B cell (primary cell): Measurements from ENCODE around the gene FXYD3. TPM values are rescaled to one million over a fixed set of nuclear protein-coding genes. Genes with fewer than 3 reads are reported as not detected.
A peak's percentile ranks its signal among the peaks of the same experiment; 100 is the strongest.

Source experiments
- ATAC-seq: fragments of 200-7000 bp; cut with Tn5 transposase; one replicate; pipeline ENCODE4 v1.10.0; 2021; ENCODE audit warnings: low read depth, mild to moderate bottlenecking, moderate number of reproducible peaks, moderate library complexity
- CTCF ChIA-PET: fragments of 350-600 bp; sonication (Branson Sonifier 250); formaldehyde crosslinking; loops from one replicate; lab custom pipeline; 2021; ENCODE audit warnings: antibody characterized with exemption, inconsistent platforms; lab: Charles Lee
- POLR2A ChIA-PET: fragments of 350-600 bp; sonication (Branson Sonifier 250); formaldehyde crosslinking; loops from one replicate; lab custom pipeline; 2021; ENCODE audit warnings: antibody characterized with exemption; lab: Charles Lee
- DNase-seq: peaks from one replicate; pipeline ENCODE4 v3.0.0; 2013
- H2AFZ ChIP-seq: 2 replicates; pipeline ENCODE4 v1.6.1; 2012; ENCODE audit warnings: mild to moderate bottlenecking, low read depth, low read length; ENCODE audit not compliant: insufficient read depth, poor library complexity, severe bottlenecking
- H3K27ac ChIP-seq, 2 donors: 1 replicate in 1 of 2; 2 replicates in 1 of 2; pipeline ENCODE4 v1.5.1; 2012 to 2013; ENCODE audit warnings: low read length in 2 of 2, mild to moderate bottlenecking in 2 of 2, moderate library complexity in 1 of 2
- H3K27me3 ChIP-seq, 4 experiments: fragments of 200-600 bp in 1 of 4; sonication (generic) in 1 of 4; replicated peaks in 1 of 4; 1 replicate in 2 of 4; 2 replicates in 2 of 4; pipeline versions ENCODE4 v1.6.1 to v1.7.0; 2013 to 2016; ENCODE audit warnings: low read length in 3 of 4, mild to moderate bottlenecking in 2 of 4, mixed read lengths in 1 of 4, moderate library complexity in 1 of 4; ENCODE audit not compliant: insufficient read depth in 4 of 4, control insufficient read depth in 3 of 4; ENCODE audit errors: control extremely low read depth in 1 of 4
- H3K36me3 ChIP-seq, 2 experiments: replicated peaks in 1 of 2; 1 replicate in 1 of 2; 2 replicates in 1 of 2; pipeline versions ENCODE4 v1.6.1 to v1.7.1; 2013; ENCODE audit warnings: low read length in 1 of 2; ENCODE audit not compliant: insufficient read depth in 2 of 2, control insufficient read depth in 1 of 2; ENCODE audit errors: control extremely low read depth in 1 of 2, extremely low read depth in 1 of 2
- H3K4me1 ChIP-seq, 2 donors: fragments of 200-600 bp in 1 of 2; sonication (generic) in 1 of 2; 1 replicate in 1 of 2; 2 replicates in 1 of 2; pipeline versions ENCODE4 v1.5.1 to v1.6.1; 2013 to 2017; ENCODE audit warnings: low read length in 2 of 2; ENCODE audit not compliant: control insufficient read depth in 2 of 2, insufficient read depth in 2 of 2
- H3K4me2 ChIP-seq: replicated peaks from 2 replicates; pipeline ENCODE3; 2012; ENCODE audit warnings: mild to moderate bottlenecking, low read depth, low read length; ENCODE audit not compliant: poor library complexity, severe bottlenecking
- H3K4me3 ChIP-seq, 5 experiments: fragments of 200-600 bp in 1 of 5; sonication (generic) in 1 of 5; 1 replicate in 3 of 5; 2 replicates in 2 of 5; pipeline versions ENCODE4 v1.5.1 to v1.7.0; 2011 to 2016; ENCODE audit warnings: low read length in 4 of 5, mild to moderate bottlenecking in 4 of 5, low read depth in 2 of 5, control low read depth in 1 of 5, moderate library complexity in 1 of 5; ENCODE audit not compliant: insufficient read depth in 1 of 5; ENCODE audit errors: control extremely low read depth in 1 of 5, extremely low read depth in 1 of 5
- H3K79me2 ChIP-seq: fragments of 200-600 bp; sonication (generic); one replicate; pipeline ENCODE4 v1.6.0; 2016; ENCODE audit warnings: low read length; ENCODE audit not compliant: control insufficient read depth, insufficient read depth
- H3K9ac ChIP-seq: fragments of 200-600 bp; sonication (generic); 2 replicates; pipeline ENCODE4 v1.6.1; 2017; ENCODE audit warnings: mild to moderate bottlenecking, low read length, moderate library complexity
- H3K9me3 ChIP-seq, 3 donors: one replicate each; pipeline versions ENCODE4 v1.6.1 to v1.7.1; 2013; ENCODE audit warnings: low read length in 2 of 3; ENCODE audit not compliant: control insufficient read depth in 2 of 3, insufficient read depth in 1 of 3; ENCODE audit errors: control extremely low read depth in 1 of 3
- H4K20me1 ChIP-seq: 2 replicates; pipeline ENCODE4 v1.6.0; 2012; ENCODE audit warnings: mild to moderate bottlenecking, low read length; ENCODE audit not compliant: insufficient read depth, control insufficient read depth, poor library complexity, severe bottlenecking
- H3K27ac Mint-ChIP-seq: one replicate; pipeline ENCODE4 v1.8.0; 2021; ENCODE audit warnings: mixed read lengths
- H3K27me3 Mint-ChIP-seq: one replicate; pipeline ENCODE4 v1.8.0; 2021; ENCODE audit warnings: mixed read lengths
- H3K4me1 Mint-ChIP-seq: one replicate; pipeline ENCODE4 v1.8.0; 2021; ENCODE audit warnings: mixed read lengths
- H3K4me3 Mint-ChIP-seq: one replicate; pipeline ENCODE4 v1.8.0; 2021; ENCODE audit warnings: mixed read lengths
- H3K9me3 Mint-ChIP-seq: one replicate; pipeline ENCODE4 v1.8.0; 2022; ENCODE audit warnings: mixed read lengths; ENCODE audit not compliant: insufficient read depth
- CTCF ChIP-seq: fragments of 200-600 bp; IDR thresholded peaks from one replicate; pipeline ENCODE4 v1.8.0; 2022; ENCODE audit warnings: antibody characterized with exemption, mild to moderate bottlenecking
- EZH2 ChIP-seq: IDR thresholded peaks from 2 replicates; pipeline ENCODE4 v1.6.1; 2012; ENCODE audit warnings: borderline replicate concordance, low read depth, mild to moderate bottlenecking, moderate library complexity, low read length; ENCODE audit not compliant: insufficient read depth, poor library complexity, severe bottlenecking
- WGBS: methylation state at CpG from one replicate; pipeline ENCODE4 v1.1.5; 2013; ENCODE audit warnings: missing lambda C conversion rate; ENCODE audit not compliant: insufficient coverage; 5-methylcytosine and 5-hydroxymethylcytosine counted together
- intact Hi-C: fragments of 100-400 bp; cut with micrococcal nuclease; formaldehyde crosslinking; loops from one replicate; pipeline ENCODE4 v1.10.0; 2022
- polyA plus RNA-seq: library from polyadenylated mRNA; depleted of rRNA; stranded (reverse); fragments of >200 nt; gene quantifications from 2 replicates; pipeline ENCODE4 v1.2.3, GENCODE V29; 2012
- total RNA-seq, 2 donors: library from RNA; stranded (reverse); fragments of 120-200 nt in 1 of 2; gene quantifications; 1 replicate in 1 of 2; 2 replicates in 1 of 2; pipeline versions ENCODE4 v1.2.3 to v1.2.4, GENCODE V29; 2013 to 2022

The FXYD3 gene
- total and polyA plus RNA-seq, 2 donors (not counting 1 experiment from before 2014, with no cell fraction given), result not detected

GRCh38 chr19:35138305-35138892 is 22.8 kb downstream of the FXYD3 start, which contains the start of gene FXYD1:
Gene FXYD1 (plus strand): TSS chr19:35138824. CDS start chr19:35140080, 1,256 bp downstream.
- H3K4me3 Mint-ChIP-seq, result no peak within 1 kb of the TSS
- WGBS, result 100% methylated on average over 2 of the region's 18 CpGs
- H3K36me3 ChIP-seq, result no peaks in the 10 kb centered on the region
- POLR2A ChIA-PET, result no interaction called here
- intact Hi-C loops, result no loop called here
- CTCF ChIA-PET, result interaction anchor here (1.5 to 5.9 kb wide), 3 partner anchors 53 to 94 kb away, joined by 4 to 65 read pairs (median 8); no protein-coding TSS in a partner anchor
- no peak within 1 kb of the TSS for H3K9ac ChIP-seq
- no peaks in the 10 kb centered on the region for H4K20me1 ChIP-seq
- peaks cover 0 to 2% (median 0%) of the 10 kb centered on the region in 3 donors for H3K9me3 ChIP-seq
- peak within 1 kb of the TSS; percentile 12 for H3K27ac Mint-ChIP-seq
- H3K4me1 Mint-ChIP-seq, result peaks cover 42% of the 10 kb centered on the region
- H3K4me3 ChIP-seq, result no peak within 1 kb of the TSS
- peaks cover 14% of the 10 kb centered on the region for H3K27me3 Mint-ChIP-seq
- no peaks in the 10 kb centered on the region for H3K79me2 ChIP-seq
- TF ChIP-seq CTCF (no peak), EZH2 (no peak)
- no peaks in the 10 kb centered on the region for H3K9me3 Mint-ChIP-seq
- no peak within 1 kb of the TSS for H3K27ac ChIP-seq
- H3K4me2 ChIP-seq, result no peak within 1 kb of the TSS
- ATAC-seq (no peak), DNase-seq (no peak)
- peaks cover 22 to 54% of the 10 kb centered on the region in 2 donors for H3K4me1 ChIP-seq
- H2AFZ ChIP-seq, result no peak within 1 kb of the TSS
- peaks cover 0 to 12% (median 3%) of the 10 kb centered on the region in 4 experiments for H3K27me3 ChIP-seq
